NCI-H1417 treated with DMSO at 0.1 percent for 48 hours (cell line): ENCODE data around the gene ARID1B.

Experiments
- DNase-seq: peaks from one replicate; lab custom pipeline; 2025; lab: John Stamatoyannopoulos, UW

Gene ARID1B

DNA sequence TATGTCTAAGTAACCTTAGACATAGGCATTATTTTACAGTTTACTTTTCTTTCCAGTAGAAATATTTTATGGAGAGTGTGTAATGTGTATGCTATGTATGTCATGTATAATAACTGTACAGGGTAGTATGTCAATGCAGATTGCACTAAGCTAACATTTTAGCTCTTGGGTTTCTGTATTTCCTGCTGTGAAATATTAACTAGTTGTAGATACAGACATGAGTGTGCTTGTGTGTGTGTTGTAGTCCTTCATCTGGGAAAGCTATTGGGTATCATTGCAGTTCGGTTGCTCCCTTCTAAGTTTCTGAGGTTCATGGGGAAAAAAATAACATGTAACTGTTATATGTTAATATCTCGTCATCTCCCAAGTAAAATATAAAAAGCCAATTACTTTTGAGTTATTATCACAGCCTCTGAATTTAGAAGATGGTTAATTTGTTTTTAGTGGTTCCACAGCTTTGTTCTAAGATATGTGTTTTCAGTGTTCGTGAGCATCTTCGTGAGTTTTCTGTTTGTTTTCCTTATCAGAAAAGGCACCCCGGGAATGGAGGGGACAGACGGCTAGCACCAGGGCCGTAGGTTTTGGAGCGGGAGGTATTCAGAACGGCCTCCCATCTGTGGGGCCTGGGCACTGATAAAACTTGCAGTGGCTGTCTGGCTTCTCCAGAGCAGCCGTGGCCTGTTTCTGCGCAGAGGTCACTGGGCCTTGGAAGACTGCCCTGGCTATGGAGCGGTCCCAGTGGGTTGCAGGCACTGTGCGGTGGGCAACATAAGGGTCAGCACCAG is 215.0 kb downstream of the ARID1B start:
- DNase-seq, result no peak

DNA sequence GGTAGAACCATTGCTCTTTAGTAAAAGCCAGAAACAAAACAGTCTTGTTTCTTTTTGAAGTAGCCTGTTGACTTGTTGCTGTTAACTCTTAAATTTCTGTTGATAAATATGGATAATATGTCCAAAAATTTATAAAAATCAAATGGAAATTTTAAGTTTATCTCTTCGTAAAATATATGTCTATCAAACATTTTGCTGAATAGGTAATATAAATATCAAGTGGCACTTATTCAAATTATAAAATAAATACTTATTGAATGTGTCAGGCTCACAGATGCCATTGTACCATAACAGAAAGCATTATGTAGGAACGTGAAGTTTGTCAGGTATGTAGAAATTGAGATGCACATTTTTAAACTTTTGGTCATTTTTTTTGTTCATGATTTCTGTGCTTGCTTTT is 216.5 kb downstream of the ARID1B start:
- DNase-seq, result no peak

DNA sequence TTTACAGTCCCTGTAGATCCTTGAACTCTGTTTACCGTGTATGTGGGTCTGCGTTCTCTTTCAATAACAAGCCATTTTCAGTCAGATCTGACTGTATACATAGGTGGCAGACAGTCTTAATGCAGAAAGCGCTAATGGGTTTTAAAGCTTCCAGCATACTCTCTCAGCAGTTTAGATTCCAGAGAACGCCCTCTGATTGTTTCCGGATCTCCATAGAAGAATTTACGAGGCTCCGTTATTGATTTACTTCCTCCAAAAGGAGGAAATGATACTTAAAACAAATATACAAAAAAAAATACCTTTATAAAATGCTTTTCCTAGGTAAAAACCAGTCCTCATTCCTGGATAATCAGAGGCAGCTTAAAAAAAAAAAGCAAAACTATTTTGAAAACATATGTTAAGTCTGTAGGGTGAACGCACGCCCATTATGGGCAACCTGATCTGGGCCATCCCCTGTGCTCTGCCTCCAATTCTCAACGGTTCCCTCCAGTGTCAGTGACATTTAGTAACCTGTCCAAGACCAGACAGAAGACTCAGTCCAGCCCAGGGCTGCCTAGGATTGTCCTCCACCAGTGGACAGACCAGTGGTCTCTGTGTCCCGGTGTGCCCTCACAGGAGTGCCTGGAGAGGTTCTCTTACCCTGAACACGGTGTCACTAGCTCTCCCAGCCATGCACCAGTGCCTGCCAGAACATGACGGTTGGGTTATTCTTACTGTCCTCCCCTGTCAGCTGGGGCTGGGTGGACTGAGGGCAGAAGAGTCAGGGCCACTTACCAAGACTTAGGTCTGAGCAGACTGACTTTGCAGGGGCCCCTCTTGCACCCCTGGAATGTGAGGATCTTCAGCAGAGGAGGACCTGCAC is 217.3 kb downstream of the ARID1B start:
- no peak for DNase-seq

DNA sequence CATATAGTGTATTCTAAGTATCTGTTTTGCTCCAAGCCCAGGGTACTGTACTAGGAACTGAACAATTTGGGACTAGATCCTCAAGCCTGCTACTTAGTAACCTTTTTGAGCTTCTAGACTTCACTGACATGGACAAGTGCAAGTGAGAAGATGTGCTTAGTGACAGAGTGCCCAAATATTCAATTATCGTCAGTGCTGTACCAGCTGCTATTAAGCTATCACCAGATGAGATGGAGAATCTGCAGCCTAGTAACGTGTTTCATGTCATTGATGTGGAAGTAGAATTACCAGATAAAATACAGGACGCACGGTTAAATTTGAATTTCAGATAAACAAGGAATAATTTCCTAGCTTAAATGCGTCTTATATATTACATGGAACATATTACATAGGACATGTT is 218.3 kb downstream of the ARID1B start:
- DNase-seq, result no peak

DNA sequence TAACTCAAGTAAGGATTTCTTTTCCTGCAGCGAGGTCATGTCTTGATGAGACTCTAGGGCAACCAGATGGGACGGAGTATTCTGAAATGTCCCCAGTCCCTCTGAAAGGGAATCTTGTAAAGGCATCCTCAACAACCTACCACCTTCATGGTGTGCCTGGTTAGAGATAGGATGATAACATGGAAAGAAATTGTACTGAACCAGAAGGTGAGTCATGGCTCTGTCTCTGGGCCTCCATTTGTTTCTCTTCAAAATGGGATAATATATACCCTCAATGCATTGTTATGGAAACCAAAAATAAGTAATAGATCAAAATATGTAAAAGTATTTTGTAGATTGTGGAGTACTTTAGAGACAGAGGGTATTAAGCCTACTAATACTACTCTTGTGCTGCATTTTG is 219.1 kb downstream of the ARID1B start:
- DNase-seq, result no peak

DNA sequence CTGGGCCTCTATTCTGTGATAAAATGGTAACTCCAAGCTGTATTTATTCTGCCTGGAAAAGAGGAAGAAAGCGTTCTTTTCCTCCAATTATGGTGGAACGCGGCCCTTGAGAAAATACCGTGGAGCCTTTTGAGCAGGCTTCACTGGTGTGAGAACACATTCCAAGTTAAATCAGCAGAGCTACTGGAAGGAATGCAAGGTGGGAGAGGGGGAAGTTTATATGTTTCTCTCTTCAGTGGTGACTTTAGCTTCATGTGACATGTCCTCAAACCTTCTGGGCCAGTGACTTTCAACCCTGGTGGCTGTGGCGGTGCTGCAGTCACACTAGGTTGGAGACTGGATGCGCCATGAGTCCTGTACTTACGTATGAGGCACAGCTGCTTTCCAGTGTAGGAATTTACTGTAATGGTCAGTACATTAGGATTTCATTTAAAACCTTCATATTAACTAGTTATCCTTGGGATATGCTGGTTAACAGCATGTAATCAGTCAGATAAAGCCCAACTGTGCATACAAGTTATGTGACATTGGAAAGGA is 221.7 kb downstream of the ARID1B start:
- DNase-seq, result no peak

DNA sequence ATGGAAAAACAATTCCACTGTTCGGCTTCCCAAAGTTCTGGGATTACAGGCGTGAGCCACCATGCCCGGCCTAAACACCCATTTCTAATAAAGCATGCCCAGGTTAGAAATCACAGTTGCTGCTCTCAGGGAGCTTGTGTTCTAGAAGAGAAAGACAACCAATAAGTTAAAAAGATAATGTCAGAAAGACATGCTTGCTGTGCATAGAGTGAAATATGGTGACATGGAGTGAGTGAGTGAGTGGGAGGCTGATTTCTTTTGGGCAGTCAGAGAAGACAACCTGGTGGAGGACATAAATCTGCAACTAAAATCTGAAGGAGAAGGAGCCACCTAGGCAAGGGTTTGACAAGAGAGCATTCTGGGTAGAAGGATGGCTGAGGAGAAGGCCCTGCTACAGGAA is 222.6 kb downstream of the ARID1B start:
- no peak for DNase-seq

DNA sequence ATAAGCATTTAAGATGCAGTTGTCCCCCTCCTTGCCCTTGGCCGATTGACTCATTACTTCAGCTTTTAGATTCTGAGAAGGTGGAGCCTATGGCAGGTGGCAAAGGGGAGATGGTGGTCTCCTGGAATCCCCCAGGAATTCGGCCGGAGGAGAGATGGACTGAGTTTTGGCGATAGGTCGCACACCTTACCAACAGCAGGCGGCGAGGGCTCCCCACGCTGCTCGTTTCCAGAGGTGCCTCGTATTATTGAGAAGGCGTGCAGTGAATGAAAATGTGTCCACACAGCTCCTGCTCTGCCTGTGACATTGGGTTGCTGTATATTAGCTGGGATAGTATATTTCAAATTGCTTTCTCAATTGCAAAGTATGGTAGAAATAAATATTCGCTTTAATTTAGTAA is 224.5 kb downstream of the ARID1B start:
- no peak for DNase-seq

DNA sequence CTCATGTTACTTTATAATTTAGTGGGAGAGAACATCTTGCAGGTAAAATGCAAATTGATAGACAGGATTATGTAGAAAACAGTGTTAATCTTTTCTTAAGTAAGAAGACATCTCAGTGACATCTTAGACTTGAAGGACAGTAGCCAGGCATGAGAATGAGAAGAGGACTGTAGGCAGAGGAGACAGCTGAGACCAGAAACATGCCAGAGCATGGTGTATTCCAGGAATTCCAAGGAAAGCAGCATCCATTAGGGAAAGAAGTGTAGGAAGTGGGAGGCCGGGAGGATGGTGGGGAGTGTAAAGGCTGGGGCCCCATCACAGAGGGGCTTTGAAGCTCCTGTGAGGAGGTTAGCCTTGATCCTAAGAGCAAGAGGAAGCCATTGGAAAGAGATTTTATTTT is 225.6 kb downstream of the ARID1B start:
- no peak for DNase-seq

DNA sequence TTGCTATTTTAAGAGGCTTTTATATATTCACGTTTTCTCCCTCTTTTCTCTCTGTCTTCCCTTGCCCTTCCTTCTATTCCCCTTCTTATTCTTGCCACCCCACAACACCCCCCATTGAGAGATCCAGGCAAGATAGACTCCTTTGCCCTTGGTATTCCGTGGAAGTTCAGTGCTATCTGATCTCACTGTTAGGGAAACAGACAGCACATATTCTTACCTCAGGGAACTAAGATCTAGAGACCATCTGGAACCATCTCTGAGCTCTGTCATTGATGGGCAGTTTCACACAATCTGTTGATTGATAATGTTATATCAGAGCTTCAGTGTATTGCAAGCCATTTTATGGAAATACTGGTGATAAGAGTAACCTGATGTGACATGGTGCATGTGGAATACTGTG is 228.8 kb downstream of the ARID1B start:
- no peak for DNase-seq

DNA sequence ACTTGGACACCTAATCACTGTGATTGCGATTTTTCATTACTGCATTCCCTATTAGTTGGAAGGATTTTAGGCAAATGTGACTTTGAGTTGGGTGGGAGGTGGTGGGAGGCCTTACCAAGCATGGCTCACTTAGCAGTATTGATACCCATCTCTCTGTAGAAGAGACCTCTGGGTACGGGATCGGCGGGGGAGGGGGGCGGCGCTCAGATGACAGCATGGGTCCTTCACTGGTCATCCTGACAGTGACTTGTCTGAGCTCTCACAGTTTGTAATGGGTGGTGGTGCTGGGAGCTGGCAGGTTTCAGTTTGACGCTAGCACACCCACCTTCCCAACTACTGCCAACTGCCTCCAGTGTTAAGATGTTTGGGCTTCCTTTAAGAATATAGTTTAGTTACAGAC is 231.4 kb downstream of the ARID1B start:
- no peak for DNase-seq

DNA sequence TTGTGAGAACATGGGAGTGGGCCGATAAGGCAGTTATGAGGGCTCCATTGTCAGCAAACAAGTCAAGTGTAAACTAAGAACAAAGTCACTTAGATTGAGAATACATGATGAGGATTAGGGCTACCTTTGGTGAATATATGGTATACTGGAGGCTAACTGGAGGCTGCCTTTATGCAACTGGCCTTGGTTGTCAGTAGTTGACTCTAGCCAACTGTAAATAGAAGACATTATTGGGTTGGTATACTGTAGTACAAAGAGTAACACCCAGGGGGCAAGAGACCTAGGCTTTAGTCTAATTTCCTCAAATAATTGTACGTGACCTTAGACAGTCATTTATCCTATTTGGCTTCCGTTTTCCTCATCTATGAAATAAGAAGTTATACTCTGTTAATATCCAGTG is 235.2 kb downstream of the ARID1B start:
- no peak for DNase-seq

DNA sequence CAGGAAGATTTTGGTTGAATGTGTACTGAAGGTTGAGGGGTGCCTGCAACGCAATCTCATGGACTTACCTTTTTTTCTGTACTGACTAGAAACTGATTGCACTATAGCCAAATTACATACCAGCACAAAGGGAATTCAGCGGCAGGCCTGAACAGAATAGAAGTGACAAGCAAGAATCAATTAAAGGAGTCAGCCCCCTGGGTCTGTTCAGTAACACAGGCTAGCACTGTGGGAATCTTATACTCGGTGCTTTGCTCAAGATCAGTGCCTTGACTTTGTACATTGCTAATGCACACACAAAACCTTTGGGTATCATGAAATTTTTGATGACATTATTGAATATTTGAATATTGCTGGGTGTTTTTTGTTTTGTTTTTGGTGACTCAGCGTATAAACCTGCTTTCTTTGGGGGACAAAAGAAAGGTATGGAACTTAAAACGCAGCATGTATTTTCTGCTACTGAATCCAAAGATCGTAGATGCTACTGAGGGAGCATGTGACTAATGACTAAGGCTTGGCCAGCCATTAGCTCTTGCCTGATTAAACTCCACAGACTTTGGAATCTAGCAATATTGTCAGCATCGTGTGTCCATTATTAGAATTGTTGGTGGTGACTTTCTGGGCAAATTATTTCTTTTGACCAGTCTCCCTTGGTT is 236.6 kb downstream of the ARID1B start:
- no peak for DNase-seq

DNA sequence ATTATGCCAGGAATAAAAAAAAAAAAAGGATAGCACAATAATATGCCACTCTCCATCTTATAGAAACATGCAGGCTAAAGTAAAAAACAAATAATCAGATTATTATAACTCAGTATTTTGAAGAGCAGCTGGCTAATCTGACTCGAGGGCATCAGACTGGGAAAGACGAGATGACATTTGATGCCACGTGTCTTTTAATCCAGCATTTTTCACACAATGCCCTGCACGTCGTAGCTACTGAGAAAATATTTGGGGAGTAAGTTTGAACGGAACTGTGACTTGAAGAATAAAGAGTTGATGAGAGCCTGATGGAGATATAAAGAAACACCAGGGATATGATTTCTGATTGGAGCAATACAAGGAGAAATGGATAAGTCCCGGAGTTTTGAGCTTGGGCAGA is 237.7 kb downstream of the ARID1B start:
- no peak for DNase-seq

DNA sequence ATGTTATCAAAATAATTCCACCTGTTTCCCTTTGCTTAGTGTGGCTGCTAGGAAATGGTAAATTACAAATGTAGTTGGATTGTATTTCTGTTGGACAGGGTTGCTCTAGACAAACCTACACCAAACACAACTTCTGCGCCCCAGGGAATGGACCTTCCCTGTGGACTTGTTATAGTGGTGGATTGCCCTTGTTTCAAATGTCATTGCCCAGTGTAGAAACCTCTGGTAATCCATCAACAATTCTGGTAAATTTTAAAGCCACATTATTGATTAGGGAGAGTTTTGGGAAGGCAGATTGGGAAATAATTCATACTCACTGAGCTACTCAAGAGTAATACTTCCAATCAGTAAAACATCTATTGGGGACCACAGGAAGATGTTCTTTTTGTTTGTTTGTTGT is 239.8 kb downstream of the ARID1B start:
- DNase-seq, result no peak

DNA sequence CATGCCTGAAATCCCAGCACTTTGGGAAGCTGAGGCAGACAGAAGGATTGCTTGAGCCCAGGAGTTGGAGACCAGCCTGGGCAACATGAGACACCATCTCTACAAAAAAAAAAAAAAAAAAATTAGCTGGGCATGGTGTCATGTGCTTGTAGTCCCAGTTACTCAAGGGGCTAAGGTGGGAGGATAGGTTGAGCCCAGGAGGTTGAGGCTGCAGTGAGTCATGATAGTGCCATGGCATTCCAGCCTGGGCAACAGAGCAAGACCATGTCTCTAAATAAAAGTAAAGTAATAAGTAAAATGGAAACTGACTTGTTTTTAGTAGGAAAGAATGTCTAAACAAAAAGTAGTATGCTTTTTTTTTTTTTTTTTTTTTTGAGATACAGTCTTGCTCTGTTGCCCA is 240.7 kb downstream of the ARID1B start:
- DNase-seq, result no peak

DNA sequence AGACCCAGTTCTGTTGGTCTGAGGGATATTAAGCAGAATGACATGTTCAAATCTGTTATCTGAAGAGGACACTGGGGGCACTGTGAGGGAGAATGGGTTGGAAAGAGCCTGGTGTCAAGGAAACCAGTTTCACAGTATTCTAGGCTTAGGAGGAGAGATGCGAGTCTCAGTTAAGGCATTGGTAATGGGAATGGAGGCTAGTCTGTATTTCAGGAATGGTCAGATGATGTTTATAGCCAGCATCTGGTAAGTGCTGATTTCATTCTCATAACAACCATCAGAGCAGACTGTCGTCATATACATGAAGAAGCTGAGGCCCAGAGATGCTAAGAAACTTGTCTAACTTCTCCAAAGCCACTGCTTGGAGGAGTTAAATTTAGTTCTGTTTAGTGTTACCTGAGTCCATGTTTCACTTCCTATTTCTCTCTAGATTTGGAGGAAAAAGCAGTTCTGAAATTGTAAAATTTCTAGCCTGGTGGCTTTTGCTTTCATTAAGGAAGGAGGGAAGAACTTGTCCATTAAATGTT is 242.0 kb downstream of the ARID1B start:
- DNase-seq, result no peak

DNA sequence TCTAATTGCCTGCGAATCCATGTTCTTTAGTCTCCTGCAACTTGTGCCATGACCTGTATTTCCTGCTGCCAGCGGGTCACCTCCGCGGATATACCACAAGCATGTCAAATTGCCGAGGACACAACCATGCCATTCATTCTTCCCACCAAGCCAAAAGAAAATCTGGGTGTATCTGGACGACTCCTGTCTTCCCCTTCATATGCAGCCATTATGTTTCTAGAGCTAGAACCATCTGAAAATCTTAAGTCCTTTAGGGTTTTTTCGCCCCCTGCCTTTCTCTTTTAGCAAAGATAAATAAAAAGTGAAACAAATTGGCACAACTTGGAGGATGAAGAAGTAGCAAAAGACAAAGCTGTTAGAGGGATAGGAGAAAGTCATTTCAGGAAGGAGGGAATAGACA is 242.6 kb downstream of the ARID1B start:
- no peak for DNase-seq

DNA sequence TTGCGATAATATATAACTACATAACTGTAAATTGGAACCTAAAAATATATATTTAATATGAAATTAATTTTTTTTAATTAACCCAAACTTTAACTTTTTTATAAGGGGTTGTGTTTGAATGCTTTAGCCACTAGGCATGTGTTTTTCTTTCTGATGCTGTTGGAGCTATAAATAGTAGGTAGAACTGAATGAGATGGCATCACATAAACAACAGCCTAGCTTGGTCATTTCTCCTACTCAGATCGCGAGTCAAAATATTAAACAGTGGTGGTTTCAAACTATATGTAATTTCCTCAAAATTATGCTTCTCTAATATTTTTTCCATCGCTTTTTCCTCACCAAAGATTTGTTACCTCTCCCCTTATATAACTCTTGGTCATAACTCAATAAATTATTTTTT is 243.2 kb downstream of the ARID1B start:
- peak; percentile 30 for DNase-seq

DNA sequence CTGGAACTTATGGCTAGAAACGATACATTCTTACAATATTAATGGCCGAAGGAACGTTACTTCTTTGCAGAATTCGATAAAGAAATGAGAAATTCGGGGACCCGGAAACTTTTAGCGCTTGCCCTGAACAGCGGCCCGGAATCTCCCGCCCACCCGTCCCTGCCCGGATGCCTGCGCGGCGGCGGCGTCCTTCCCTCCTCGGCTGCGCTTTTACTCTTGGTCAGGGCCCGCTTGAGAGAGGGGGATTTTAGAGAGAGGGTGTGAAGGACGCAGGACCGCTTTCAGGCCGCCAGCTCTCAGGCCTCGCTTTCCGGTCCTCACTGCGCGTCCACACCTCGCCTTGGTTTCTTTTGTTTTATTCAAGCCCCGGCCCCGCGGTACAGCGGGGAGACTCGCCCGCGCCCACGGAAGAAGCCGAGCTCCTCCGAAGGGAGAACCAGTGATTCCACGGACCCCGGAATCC is 243.7 kb downstream of the ARID1B start:
- no peak for DNase-seq

DNA sequence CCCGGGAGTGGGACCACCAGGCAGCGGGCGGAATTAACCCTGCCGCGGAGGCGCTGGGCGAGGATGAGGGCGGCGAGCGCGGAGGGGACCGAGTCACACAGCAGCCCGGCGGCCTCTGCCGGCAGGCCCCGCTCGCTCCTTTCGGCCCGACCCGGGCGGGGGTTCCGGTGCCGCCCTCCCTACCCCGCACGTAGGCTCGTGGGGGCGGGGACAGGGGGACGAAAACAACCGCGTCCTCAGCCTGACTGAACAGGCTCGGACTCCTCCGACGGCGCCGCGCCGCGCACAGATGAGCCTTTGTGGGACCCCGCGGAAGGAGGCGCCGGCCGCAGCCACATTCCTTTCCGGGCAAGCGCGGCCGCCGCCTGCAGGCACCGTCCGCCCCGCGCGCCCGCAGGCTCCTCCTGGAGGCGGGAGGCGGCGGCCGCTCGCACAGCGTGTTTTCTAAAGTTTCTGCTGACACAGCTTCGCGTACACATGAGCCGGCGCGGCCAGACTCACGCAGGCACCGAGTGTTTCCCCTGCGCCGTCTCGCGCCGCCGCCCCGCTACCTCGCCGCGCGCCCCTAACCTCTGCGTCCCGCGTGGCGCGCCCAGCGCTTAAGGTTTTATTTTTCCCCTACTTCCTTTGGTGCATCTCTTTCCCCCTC is 244.3 kb downstream of the ARID1B start:
- DNase-seq, result peak; percentile 46
